H1 (cell line): ENCODE measurements around the gene TRIM6.

Source experiments
- CEBPB ChIP-seq: IDR thresholded peaks from 2 replicates; pipeline ENCODE4 v1.6.1; 2012; ENCODE audit warnings: low read depth, low read length
- CREB1 ChIP-seq: IDR thresholded peaks from 2 replicates; pipeline ENCODE4 v1.6.1; 2012; ENCODE audit warnings: inconsistent platforms
- CTCF ChIP-seq, 3 experiments: IDR thresholded peaks; 1 replicate in 2 of 3; 2 replicates in 1 of 3; pipeline versions ENCODE4 v1.5.1 to v1.6.1; 2011; ENCODE audit warnings: low read length in 3 of 3, mild to moderate bottlenecking in 3 of 3, inconsistent platforms in 2 of 3, low read depth in 1 of 3, moderate library complexity in 1 of 3; ENCODE audit not compliant: insufficient read depth in 1 of 3; ENCODE audit errors: control extremely low read depth in 1 of 3
- EZH2 ChIP-seq: fragments of 200-600 bp; sonication (generic); IDR thresholded peaks from 2 replicates; pipeline ENCODE4 v1.7.1; 2012; ENCODE audit warnings: low read depth, mild to moderate bottlenecking, moderate library complexity, low read length, inconsistent platforms; ENCODE audit not compliant: severe bottlenecking
- GABPA ChIP-seq: IDR thresholded peaks from 2 replicates; pipeline ENCODE4 v1.6.1; 2011; ENCODE audit warnings: mild to moderate bottlenecking, low read length, moderate library complexity, borderline replicate concordance; ENCODE audit not compliant: insufficient read depth
- KDM1A ChIP-seq: fragments of 200-600, 300-600 bp; sonication (generic); IDR thresholded peaks from 2 replicates; pipeline ENCODE4 v1.7.1; 2016; ENCODE audit warnings: mild to moderate bottlenecking, low read length, borderline replicate concordance
- MAFK ChIP-seq: IDR thresholded peaks from 2 replicates; pipeline ENCODE4 v1.6.1; 2012; ENCODE audit warnings: low read depth, mild to moderate bottlenecking, improper control_type of control experiment, low read length

- no peak for TF ChIP-seq CREB1
- TF ChIP-seq CTCF (IDR thresholded peaks at IDR 0.05; ENCODE audit: control extremely low read depth in 1 of 3, insufficient read depth in 1 of 3, low read depth in 1 of 3, low read length in 3 of 3): no peak
- TF ChIP-seq EZH2: no peak
- TF ChIP-seq MAFK: no peak
- no peak for TF ChIP-seq CEBPB
- TF ChIP-seq KDM1A: no peak
- TF ChIP-seq GABPA: no peak
Observed at GRCh38 chr11:5610446-5610845, 14.0 kb downstream of the TRIM6 start.
